AML-193 (cell line): ENCODE measurements around the gene IRF9.
A peak's percentile ranks its signal among the peaks of the same experiment; 100 is the strongest.

Experiments
- DNase-seq, 2 experiments: peaks; one replicate each; lab custom pipeline; 2025; lab: John Stamatoyannopoulos, UW

IRF9 gene

GRCh38 chr14:24131549-24131966 is 29.5 kb upstream of the IRF9 start:
- DNase-seq: no peak

- no peak for DNase-seq
These were observed 28.9 kb upstream of the IRF9 start for GRCh38 chr14:24132061-24132685.

- no peak for DNase-seq
These were observed 28.1 kb upstream of the IRF9 start for GRCh38 chr14:24132976-24133375.

- DNase-seq: peak; percentile 8 to 32
These were observed 27.3 kb upstream of the IRF9 start for GRCh38 chr14:24133735-24134134.

- DNase-seq: no peak
These were observed 25.6 kb upstream of the IRF9 start for GRCh38 chr14:24135584-24135833.

- DNase-seq: peak; percentile 72 to 73
These were observed 25.0 kb upstream of the IRF9 start, which contains the start of gene PSME1 for GRCh38 chr14:24135834-24136683. Gene PSME1, plus strand, starts transcription at chr14:24136194. Its CDS starts 69 bp downstream, at chr14:24136263.

GRCh38 chr14:24136684-24137528 is 24.2 kb upstream of the IRF9 start:
- DNase-seq: no peak

GRCh38 chr14:24137529-24138395 is 23.3 kb upstream of the IRF9 start:
- no peak for DNase-seq

- DNase-seq: no peak
These were observed 22.4 kb upstream of the IRF9 start for GRCh38 chr14:24138396-24139271.

GRCh38 chr14:24139272-24139934 is 21.7 kb upstream of the IRF9 start:
- no peak for DNase-seq

- peak; percentile 96 to 97 for DNase-seq
These were observed 19.8 kb upstream of the IRF9 start, which contains the start of gene EMC9 for GRCh38 chr14:24141097-24141880. Gene EMC9, minus strand, starts transcription at chr14:24141591. Its CDS starts 287 bp downstream, at chr14:24141304.

- DNase-seq: no peak
These were observed 17.6 kb upstream of the IRF9 start for GRCh38 chr14:24143511-24143910.

- DNase-seq: no peak
These were observed 16.6 kb upstream of the IRF9 start for GRCh38 chr14:24144451-24144850.

GRCh38 chr14:24145219-24145618 is 15.8 kb upstream of the IRF9 start:
- DNase-seq: no peak

GRCh38 chr14:24145690-24146452 is 15.2 kb upstream of the IRF9 start:
- DNase-seq: peak in 1 of 2 experiments; percentile 11

GRCh38 chr14:24146453-24146977 is 14.6 kb upstream of the IRF9 start, which contains the start of gene PSME2:
Gene PSME2, minus strand, starts transcription at chr14:24146610. Its CDS starts 29 bp downstream, at chr14:24146581.
- peak; percentile 91 for DNase-seq

- peak; percentile 97 for DNase-seq
These were observed 13.9 kb upstream of the IRF9 start, which contains the start of gene RNF31 for GRCh38 chr14:24146978-24147760. Gene RNF31, plus strand, starts transcription at chr14:24147498. Its CDS starts 201 bp downstream, at chr14:24147699.
